HG03575 (cell line): Measurements from ENCODE around the gene PRELID2.
"Not testable (repeated sequence)": the region's sequence is repeated elsewhere in the genome, so short reads cannot be mapped to it uniquely, and the experiment has no call there.

Experiments
- ATAC-seq: cut with Tn5 transposase; IDR thresholded peaks from one replicate; pipeline ENCODE4 v1.9.1; 2021; ENCODE audit not compliant: unreplicated experiment, insufficient number of reproducible peaks, low FRiP score; ENCODE audit errors: extremely low read depth

The PRELID2 gene

DNA sequence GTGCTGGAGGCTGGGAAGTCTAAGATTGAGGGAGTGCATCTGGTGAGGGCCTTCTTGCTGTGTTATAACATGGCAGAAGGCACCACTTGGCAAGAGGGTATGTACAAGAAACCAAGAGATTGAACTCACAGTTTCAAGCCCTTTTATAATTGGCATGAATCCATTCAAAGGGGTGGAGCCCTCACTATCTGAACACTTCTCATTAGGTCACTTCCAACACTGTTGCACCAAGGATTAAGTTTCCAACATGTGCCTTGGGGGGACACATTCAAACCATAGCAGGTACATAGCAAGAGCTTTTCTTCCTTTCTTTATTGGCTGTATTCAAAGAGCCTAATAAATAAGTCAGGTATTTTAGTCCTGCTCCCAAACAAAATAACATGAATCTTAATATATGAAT lies 62.7 kb downstream of the PRELID2 start:
- ATAC-seq = no peak

GRCh38 chr5:145768863-145769262 lies 66.3 kb downstream of the PRELID2 start:
- ATAC-seq = no peak

- no peak for ATAC-seq
These were observed 70.8 kb downstream of the PRELID2 start for GRCh38 chr5:145764325-145764724.

DNA sequence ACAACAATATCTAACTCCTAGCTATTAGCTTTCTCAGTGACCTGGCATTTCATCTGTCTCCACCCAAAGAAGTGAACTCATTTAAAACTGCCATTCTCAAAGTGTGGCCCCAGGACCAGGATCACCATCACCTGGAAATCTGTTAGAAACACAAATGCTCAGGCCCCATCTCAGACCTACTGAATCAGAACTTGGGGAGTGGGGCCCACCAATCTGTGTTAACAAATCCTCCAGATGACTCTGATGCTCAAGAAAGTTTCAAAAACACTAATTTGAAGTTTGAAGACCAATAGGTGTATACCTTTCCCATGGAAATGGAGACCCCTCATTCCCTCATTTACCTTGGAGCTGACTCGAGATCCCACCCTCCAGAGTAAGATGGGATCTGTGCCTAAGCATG lies 72.3 kb downstream of the PRELID2 start:
- ATAC-seq = no peak

- no peak for ATAC-seq
These were observed 73.9 kb downstream of the PRELID2 start for GRCh38 chr5:145761254-145761653.

DNA sequence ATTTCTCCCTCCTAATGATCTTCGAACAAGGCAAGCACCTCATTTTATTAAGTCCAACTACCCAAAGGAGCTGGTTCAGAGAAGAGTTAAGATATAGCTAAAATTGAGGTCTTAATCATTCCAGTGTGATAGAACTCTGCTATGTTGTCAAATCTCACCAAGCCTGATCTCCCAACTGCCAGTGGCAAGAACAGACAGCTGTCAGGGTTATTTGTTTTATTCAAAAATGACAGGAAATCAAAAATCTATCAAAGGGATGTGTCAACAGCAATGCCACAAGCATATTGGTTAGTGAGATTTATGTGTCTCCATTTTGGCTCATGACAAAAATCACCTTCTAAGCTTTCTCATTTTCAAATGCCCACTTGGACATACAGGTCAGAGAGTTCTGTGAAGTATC lies 74.5 kb downstream of the PRELID2 start:
- no peak for ATAC-seq

GRCh38 chr5:145752947-145753346 lies 82.2 kb downstream of the PRELID2 start:
- ATAC-seq = no peak

DNA sequence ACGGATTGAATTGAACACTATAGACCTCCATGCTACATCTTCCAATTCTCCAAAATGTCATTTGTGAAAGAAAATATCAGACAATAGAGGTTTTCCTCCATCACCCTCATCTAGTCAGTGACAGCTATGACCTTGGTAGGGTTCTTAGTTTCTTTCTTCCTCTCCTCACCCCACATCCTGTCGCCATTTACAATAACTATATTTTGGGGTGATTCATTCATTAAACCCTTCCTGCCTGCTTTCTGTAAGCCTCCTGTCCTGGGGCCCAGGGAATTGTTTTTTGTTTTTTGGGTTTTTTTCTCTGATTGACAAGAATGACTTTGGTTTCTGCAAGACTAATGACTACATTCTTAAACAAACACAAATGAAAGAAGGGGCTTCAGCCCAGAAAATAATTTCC lies 82.6 kb downstream of the PRELID2 start:
- ATAC-seq = no peak

- no peak for ATAC-seq
These were observed 84.9 kb downstream of the PRELID2 start for GRCh38 chr5:145750199-145750598.

- no peak for ATAC-seq
These were observed 91.6 kb downstream of the PRELID2 start for GRCh38 chr5:145743396-145744061.

DNA sequence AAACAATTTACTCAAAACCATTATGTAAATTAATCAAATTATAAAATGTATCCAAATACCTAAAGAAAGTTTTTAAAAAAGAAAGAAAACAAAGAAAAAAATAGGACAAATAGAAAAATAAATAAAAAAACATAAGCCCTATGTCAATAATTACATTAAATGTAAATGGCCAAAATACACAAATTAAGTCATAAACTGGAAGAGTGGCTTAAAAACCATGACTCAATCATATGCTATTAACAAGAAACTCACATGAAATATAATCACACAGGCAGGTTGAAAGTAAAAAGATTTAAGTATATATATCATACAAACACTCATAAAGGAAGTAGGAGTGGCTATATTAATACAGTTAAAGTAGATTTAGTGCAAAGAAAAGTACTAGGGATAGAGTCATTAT lies 95.3 kb downstream of the PRELID2 start:
- ATAC-seq = no peak

GRCh38 chr5:145738227-145738626 lies 96.9 kb downstream of the PRELID2 start:
- no peak for ATAC-seq

DNA sequence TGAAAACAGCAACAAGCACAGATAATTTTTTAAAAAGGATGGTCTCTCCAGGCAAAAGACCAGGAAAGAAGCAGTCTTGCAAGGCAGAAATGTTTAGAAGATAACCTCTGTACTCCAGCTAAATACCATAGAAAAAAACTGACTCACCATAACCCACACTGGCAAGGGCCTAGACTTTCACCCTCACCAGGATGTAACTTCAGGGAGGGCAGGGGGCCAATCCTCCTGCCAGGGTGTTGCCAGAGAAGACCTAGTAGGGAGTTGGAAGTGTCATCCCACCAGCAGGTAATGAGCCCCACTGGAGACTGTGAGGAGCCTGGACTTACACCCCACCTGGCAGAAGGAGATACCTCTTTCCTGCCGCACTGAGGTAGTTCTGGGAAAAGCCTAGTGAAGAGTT lies 97.6 kb downstream of the PRELID2 start:
- ATAC-seq = no peak

GRCh38 chr5:145729956-145730355 lies 105.2 kb downstream of the PRELID2 start:
- not testable (repeated sequence) for ATAC-seq

- no peak for ATAC-seq
These were observed 111.6 kb downstream of the PRELID2 start for GRCh38 chr5:145723516-145723915.

GRCh38 chr5:145718956-145719355 lies 116.2 kb downstream of the PRELID2 start:
- ATAC-seq = no peak

GRCh38 chr5:145715412-145715811 lies 119.7 kb downstream of the PRELID2 start:
- no peak for ATAC-seq

DNA sequence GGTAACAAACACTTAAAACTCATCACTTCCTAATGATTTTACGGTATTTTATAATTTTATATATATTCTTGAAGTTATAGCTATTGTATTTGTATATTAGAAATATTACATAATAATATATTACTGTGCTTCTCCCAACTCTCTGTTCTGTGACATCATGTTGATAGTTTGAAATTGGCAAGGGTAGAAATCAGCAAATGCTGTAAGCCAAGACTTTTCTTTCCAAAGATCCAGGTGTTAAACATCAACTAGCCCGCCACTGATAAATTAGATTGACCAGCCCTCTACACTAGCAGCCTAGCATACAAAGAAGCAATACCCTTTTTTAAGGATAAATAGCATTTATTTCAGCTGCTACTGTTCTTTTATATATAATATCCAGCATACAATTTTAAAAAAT lies 122.9 kb downstream of the PRELID2 start:
- ATAC-seq = no peak

GRCh38 chr5:145711417-145711816 lies 123.7 kb downstream of the PRELID2 start:
- no peak for ATAC-seq
